Measurements from ENCODE around the gene ABCD4. TPM values are rescaled to one million over a fixed set of nuclear protein-coding genes. Genes with fewer than 3 reads are reported as not detected.

ABCD4 gene
- polyA plus RNA-seq, 1 of the 3 experiments (the other 2 are of a cell fraction), result 37.0 TPM

DNA sequence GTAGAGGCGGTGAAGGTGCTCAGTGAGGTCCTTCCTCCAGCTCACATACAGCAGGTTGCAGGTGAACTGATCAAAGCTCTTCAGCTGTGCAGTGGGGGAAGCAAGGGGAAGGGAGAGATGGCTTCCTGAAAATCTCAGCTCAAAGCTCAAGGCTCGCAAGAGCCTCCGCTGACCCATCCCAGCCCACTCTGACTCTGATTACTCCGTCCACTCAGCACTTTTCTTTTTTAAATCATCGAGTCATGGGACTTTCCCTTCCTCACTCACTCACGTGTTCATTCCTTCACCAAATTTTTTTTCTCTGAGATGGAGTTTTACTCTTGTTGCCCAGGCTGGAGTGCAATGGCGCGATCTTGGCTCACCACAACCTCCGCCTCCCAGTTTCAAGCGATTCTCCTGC lies 4.7 kb downstream of the ABCD4 start:
- Histone ChIP-seq H3K9ac (no peak overlapping the region), H3K36me3 (replicated peaks in 1 of 2; ENCODE audit: control insufficient read depth in 1 of 2, insufficient read depth in 2 of 2, low read length in 1 of 2) (peaks cover 20 to 46% of the 10 kb centered on the region in 2 experiments), H3K4me2 (no peak overlapping the region), H3K79me2 (ENCODE audit: insufficient read depth) (peaks cover 39% of the 10 kb centered on the region), H3K4me3 (ENCODE audit: low read depth in 2 of 2, low read length in 1 of 2) (no peak overlapping the region), H4K20me1 (ENCODE audit: insufficient read depth) (no peaks in the 10 kb centered on the region), H3K4me1 (ENCODE audit: control insufficient read depth in 1 of 2, insufficient read depth in 2 of 2, low read depth in 1 of 2, low read length in 1 of 2) (peaks cover 0 to 2% of the 10 kb centered on the region in 2 experiments; a peak in 1 of 4 replicates), H2AFZ (ENCODE audit: low read depth) (no peak overlapping the region), H3F3A (replicated peaks; ENCODE audit: insufficient read depth) (peaks cover 6% of the 10 kb centered on the region), H3K27me3 (ENCODE audit: insufficient read depth) (no peaks in the 10 kb centered on the region), H3K9me2 (no peaks in the 10 kb centered on the region), H3K27ac (ENCODE audit: low read depth in 2 of 2, low read length in 1 of 2) (no peak overlapping the region), H3K9me3 (no peaks in the 10 kb centered on the region)
- TF ChIP-seq SIN3A (IDR thresholded peaks at IDR 0.05; ENCODE audit: borderline replicate concordance, low read depth, low read length), result no peak
- TF ChIP-seq EZH2phosphoT487 (IDR thresholded peaks at IDR 0.05; ENCODE audit: borderline replicate concordance, low read depth), result no peak
- TF ChIP-seq RXRA (IDR thresholded peaks at IDR 0.05; ENCODE audit: borderline replicate concordance, low read depth), result no peak
- no peak for TF ChIP-seq MXI1 (IDR thresholded peaks at IDR 0.05; ENCODE audit: low read depth, low read length)
- no peak for TF ChIP-seq FOXJ3 (CRISPR knock-in tag; IDR thresholded peaks at IDR 0.05)
- no peak for TF ChIP-seq GABPA (IDR thresholded peaks at IDR 0.05; ENCODE audit: low read depth)
- TF ChIP-seq RFX5 (IDR thresholded peaks at IDR 0.05; ENCODE audit: low read length), result no peak
- POLR2A ChIA-PET, result no interaction called here
- CTCF ChIA-PET, result interaction anchor here (1.3 to 2.8 kb wide), 3 partner anchors 41 to 181 kb away, joined by 5 to 8 read pairs (median 7); no protein-coding TSS in a partner anchor
- WGBS (ENCODE audit: low lambda C conversion rate), result 92% methylated on average over 10 of the region's 10 CpGs
- DNase-seq, result no peak

DNA sequence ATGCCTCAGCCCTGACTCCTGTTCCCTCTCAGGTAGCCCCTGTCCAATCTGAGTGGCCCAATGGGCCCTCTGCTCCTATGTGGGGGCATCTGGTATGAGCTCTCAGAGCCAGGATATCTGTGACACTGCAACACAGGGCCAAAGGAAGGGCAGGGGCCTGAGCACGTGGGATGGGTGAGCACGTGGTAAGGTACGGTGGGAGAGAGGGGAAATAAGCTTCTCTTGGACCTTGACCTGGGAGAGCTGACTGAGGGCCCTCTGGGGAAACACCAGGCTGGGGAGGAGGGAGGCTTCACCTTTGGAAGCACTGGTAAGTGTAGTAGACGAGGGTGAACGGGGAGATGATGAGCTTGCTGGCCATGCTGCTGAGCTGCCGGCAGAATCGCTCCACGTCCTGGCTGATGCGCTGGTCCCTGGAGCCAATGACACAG lies 6.7 kb downstream of the ABCD4 start:
- Histone ChIP-seq H3K36me3 (replicated peaks in 1 of 2; ENCODE audit: control insufficient read depth in 1 of 2, insufficient read depth in 2 of 2, low read length in 1 of 2) (peaks cover 20 to 65% of the 10 kb centered on the region in 2 experiments), H3K4me2 (no peak overlapping the region), H3K9me2 (no peaks in the 10 kb centered on the region), H3F3A (replicated peaks; ENCODE audit: insufficient read depth) (no peaks in the 10 kb centered on the region), H3K9ac (no peak overlapping the region), H3K27me3 (ENCODE audit: insufficient read depth) (no peaks in the 10 kb centered on the region), H2AFZ (ENCODE audit: low read depth) (no peak overlapping the region), H3K9me3 (no peaks in the 10 kb centered on the region), H3K4me1 (ENCODE audit: control insufficient read depth in 1 of 2, insufficient read depth in 2 of 2, low read depth in 1 of 2, low read length in 1 of 2) (peaks cover 0 to 2% of the 10 kb centered on the region in 2 experiments; a peak in 1 of 4 replicates), H3K79me2 (ENCODE audit: insufficient read depth) (peaks cover 22% of the 10 kb centered on the region), H4K20me1 (ENCODE audit: insufficient read depth) (no peaks in the 10 kb centered on the region), H3K4me3 (ENCODE audit: low read depth in 2 of 2, low read length in 1 of 2) (no peak overlapping the region), H3K27ac (ENCODE audit: low read depth in 2 of 2, low read length in 1 of 2) (no peak overlapping the region)
- DNase-seq, result no peak
- TF ChIP-seq, protein P1, sequence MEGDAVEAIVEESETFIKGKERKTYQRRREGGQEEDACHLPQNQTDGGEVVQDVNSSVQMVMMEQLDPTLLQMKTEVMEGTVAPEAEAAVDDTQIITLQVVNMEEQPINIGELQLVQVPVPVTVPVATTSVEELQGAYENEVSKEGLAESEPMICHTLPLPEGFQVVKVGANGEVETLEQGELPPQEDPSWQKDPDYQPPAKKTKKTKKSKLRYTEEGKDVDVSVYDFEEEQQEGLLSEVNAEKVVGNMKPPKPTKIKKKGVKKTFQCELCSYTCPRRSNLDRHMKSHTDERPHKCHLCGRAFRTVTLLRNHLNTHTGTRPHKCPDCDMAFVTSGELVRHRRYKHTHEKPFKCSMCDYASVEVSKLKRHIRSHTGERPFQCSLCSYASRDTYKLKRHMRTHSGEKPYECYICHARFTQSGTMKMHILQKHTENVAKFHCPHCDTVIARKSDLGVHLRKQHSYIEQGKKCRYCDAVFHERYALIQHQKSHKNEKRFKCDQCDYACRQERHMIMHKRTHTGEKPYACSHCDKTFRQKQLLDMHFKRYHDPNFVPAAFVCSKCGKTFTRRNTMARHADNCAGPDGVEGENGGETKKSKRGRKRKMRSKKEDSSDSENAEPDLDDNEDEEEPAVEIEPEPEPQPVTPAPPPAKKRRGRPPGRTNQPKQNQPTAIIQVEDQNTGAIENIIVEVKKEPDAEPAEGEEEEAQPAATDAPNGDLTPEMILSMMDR (IDR thresholded peaks at IDR 0.05), result no peak
- no peak for TF ChIP-seq ELF1 (IDR thresholded peaks at IDR 0.05)
- no peak for TF ChIP-seq RFX5 (IDR thresholded peaks at IDR 0.05; ENCODE audit: low read length)
- no peak for TF ChIP-seq EZH2phosphoT487 (IDR thresholded peaks at IDR 0.05; ENCODE audit: borderline replicate concordance, low read depth)
- TF ChIP-seq, protein P2, sequence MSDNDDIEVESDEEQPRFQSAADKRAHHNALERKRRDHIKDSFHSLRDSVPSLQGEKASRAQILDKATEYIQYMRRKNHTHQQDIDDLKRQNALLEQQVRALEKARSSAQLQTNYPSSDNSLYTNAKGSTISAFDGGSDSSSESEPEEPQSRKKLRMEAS (IDR thresholded peaks at IDR 0.05; ENCODE audit: low read depth), result no peak
- no peak for TF ChIP-seq POLR2AphosphoS5 (IDR thresholded peaks at IDR 0.05; ENCODE audit: low read depth, low read length)
- TF ChIP-seq, protein P3, sequence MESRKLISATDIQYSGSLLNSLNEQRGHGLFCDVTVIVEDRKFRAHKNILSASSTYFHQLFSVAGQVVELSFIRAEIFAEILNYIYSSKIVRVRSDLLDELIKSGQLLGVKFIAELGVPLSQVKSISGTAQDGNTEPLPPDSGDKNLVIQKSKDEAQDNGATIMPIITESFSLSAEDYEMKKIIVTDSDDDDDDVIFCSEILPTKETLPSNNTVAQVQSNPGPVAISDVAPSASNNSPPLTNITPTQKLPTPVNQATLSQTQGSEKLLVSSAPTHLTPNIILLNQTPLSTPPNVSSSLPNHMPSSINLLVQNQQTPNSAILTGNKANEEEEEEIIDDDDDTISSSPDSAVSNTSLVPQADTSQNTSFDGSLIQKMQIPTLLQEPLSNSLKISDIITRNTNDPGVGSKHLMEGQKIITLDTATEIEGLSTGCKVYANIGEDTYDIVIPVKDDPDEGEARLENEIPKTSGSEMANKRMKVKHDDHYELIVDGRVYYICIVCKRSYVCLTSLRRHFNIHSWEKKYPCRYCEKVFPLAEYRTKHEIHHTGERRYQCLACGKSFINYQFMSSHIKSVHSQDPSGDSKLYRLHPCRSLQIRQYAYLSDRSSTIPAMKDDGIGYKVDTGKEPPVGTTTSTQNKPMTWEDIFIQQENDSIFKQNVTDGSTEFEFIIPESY (IDR thresholded peaks at IDR 0.05; ENCODE audit: borderline replicate concordance, low read depth), result no peak
- no peak for TF ChIP-seq MEF2A (IDR thresholded peaks at IDR 0.05; ENCODE audit: borderline replicate concordance, low read depth)
- no peak for TF ChIP-seq NRF1 (IDR thresholded peaks at IDR 0.05; ENCODE audit: low read depth, low read length)
- no peak for TF ChIP-seq FOXJ3 (CRISPR knock-in tag; IDR thresholded peaks at IDR 0.05)
- TF ChIP-seq FOSL2 (IDR thresholded peaks at IDR 0.05; ENCODE audit: borderline replicate concordance, low read depth), result no peak
- TF ChIP-seq TCF12 (IDR thresholded peaks at IDR 0.05), result no peak
- TF ChIP-seq TEAD4 (IDR thresholded peaks at IDR 0.05; ENCODE audit: borderline replicate concordance, insufficient read depth), result no peak
- ChIA-PET POLR2A (interaction anchor here (0.8 kb wide), 1 partner anchor 12 kb away, joined by 3 read pairs; no protein-coding TSS in a partner anchor), CTCF (interaction anchor here (1.0 to 2.8 kb wide), 6 partner anchors 8 to 375 kb away, joined by 3 to 12 read pairs (median 5); no protein-coding TSS in a partner anchor)
- WGBS (ENCODE audit: low lambda C conversion rate), result 97% methylated on average over 9 of the region's 9 CpGs

Measured in SK-N-SH (cell line).